Neural cell (in vitro differentiated cells): Measurements from ENCODE around the gene ISG15. TPM values are rescaled to one million over a fixed set of nuclear protein-coding genes. Genes with fewer than 3 reads are reported as not detected.

ENCODE experiments used
- H2AFZ ChIP-seq: fragments of 200-600, 300-800 bp; sonication (generic), shearing (Covaris generic); 2 replicates; pipeline ENCODE4 v1.6.0; 2014; ENCODE audit warnings: low read depth, mild to moderate bottlenecking, antibody characterized with exemption, low read length, moderate library complexity
- H3F3A ChIP-seq: fragments of 200-600 bp; shearing (Covaris generic); 2 replicates; pipeline ENCODE4 v1.6.1; 2016; ENCODE audit warnings: mild to moderate bottlenecking, moderate library complexity, mixed read lengths, antibody characterized with exemption, low read length; ENCODE audit not compliant: insufficient read depth, poor library complexity, severe bottlenecking
- H3K27ac ChIP-seq: fragments of 200-600, 300-800 bp; sonication (generic), shearing (Covaris generic); 2 replicates; pipeline ENCODE4 v1.5.1; 2014; ENCODE audit warnings: mild to moderate bottlenecking, low read length, moderate library complexity
- H3K27me3 ChIP-seq: fragments of 300-800, 200-600 bp; sonication (generic), shearing (Covaris generic); 2 replicates; pipeline ENCODE4 v1.6.0; 2014; ENCODE audit warnings: mild to moderate bottlenecking, low read depth, low read length, moderate library complexity; ENCODE audit not compliant: insufficient read depth
- H3K36me3 ChIP-seq: fragments of 300-800, 200-600 bp; sonication (generic), shearing (Covaris generic); 2 replicates; pipeline ENCODE4 v1.5.1; 2014; ENCODE audit warnings: mild to moderate bottlenecking, antibody characterized with exemption, low read length, moderate library complexity; ENCODE audit not compliant: insufficient read depth
- H3K4me2 ChIP-seq: fragments of 300-800, 200-600 bp; sonication (generic), shearing (Covaris generic); 2 replicates; pipeline ENCODE4 v1.6.0; 2014; ENCODE audit warnings: mild to moderate bottlenecking, low read length
- H3K4me3 ChIP-seq: fragments of 300-800, 200-600 bp; sonication (generic), shearing (Covaris generic); 2 replicates; pipeline ENCODE4 v1.5.1; 2014; ENCODE audit warnings: mild to moderate bottlenecking, low read length, moderate library complexity
- H3K79me2 ChIP-seq: fragments of 200-600 bp; shearing (Covaris generic); replicated peaks from 2 replicates; pipeline ENCODE4 v1.6.0; 2014; ENCODE audit warnings: mild to moderate bottlenecking, low read length, moderate library complexity; ENCODE audit not compliant: insufficient read depth
- H3K9ac ChIP-seq: fragments of 300-800, 200-600 bp; sonication (generic), shearing (Covaris generic); 2 replicates; pipeline ENCODE4 v1.6.1; 2016; ENCODE audit warnings: mild to moderate bottlenecking, low read length, mixed read lengths
- H3K9me2 ChIP-seq: fragments of 200-600 bp; shearing (Covaris generic); 2 replicates; pipeline ENCODE4 v1.6.1; 2016; ENCODE audit warnings: mild to moderate bottlenecking, low read length, mixed read lengths; ENCODE audit not compliant: insufficient read depth
- H3K9me3 ChIP-seq: fragments of 200-600, 300-800 bp; sonication (generic), shearing (Covaris generic); 2 replicates; pipeline ENCODE4 v1.6.1; 2016; ENCODE audit warnings: mild to moderate bottlenecking, mixed run types, low read length, moderate library complexity, mixed read lengths
- H4K20me1 ChIP-seq: fragments of 200-600 bp; shearing (Covaris generic); 2 replicates; pipeline ENCODE4 v1.6.1; 2016; ENCODE audit warnings: mild to moderate bottlenecking, mixed run types; ENCODE audit not compliant: insufficient read depth
- CTCF ChIP-seq: fragments of 450-650 bp; IDR thresholded peaks from 2 replicates; pipeline ENCODE4 v1.5.1; 2014; ENCODE audit warnings: antibody characterized with exemption, mild to moderate bottlenecking, moderate library complexity; ENCODE audit not compliant: poor library complexity, severe bottlenecking
- EP300 ChIP-seq: fragments of 450-650 bp; conservative IDR thresholded peaks from 2 replicates; pipeline ENCODE4 v1.6.1; 2014; ENCODE audit warnings: antibody characterized with exemption, mild to moderate bottlenecking, moderate library complexity; ENCODE audit not compliant: poor library complexity, severe bottlenecking
- EZH2 ChIP-seq: fragments of 200-600, 300-800 bp; shearing (Covaris generic), sonication (generic); IDR thresholded peaks from 2 replicates; pipeline ENCODE4 v1.6.1; 2014; ENCODE audit warnings: antibody characterized with exemption, low read length, borderline replicate concordance, mild to moderate bottlenecking; ENCODE audit not compliant: insufficient read depth, poor library complexity, severe bottlenecking
- MXI1 ChIP-seq: fragments of 450-650 bp; conservative IDR thresholded peaks from 2 replicates; pipeline ENCODE4 v1.6.1; 2014; ENCODE audit warnings: antibody characterized with exemption, mild to moderate bottlenecking; ENCODE audit not compliant: poor library complexity, severe bottlenecking
- POLR2AphosphoS5 ChIP-seq: IDR thresholded peaks from 2 replicates; pipeline ENCODE4 v1.6.1; 2012
- RAD21 ChIP-seq: fragments of 450-650 bp; conservative IDR thresholded peaks from 2 replicates; pipeline ENCODE4 v1.6.1; 2014; ENCODE audit warnings: antibody characterized with exemption, mild to moderate bottlenecking, moderate library complexity
- REST ChIP-seq: IDR thresholded peaks from 2 replicates; pipeline ENCODE4 v1.6.1; 2012; ENCODE audit warnings: borderline replicate concordance
- SMC3 ChIP-seq: fragments of 450-650 bp; conservative IDR thresholded peaks from 2 replicates; pipeline ENCODE4 v1.6.1; 2014; ENCODE audit warnings: antibody characterized with exemption, mild to moderate bottlenecking, moderate library complexity; ENCODE audit not compliant: poor library complexity
- TAF1 ChIP-seq: IDR thresholded peaks from 2 replicates; pipeline ENCODE4 v1.6.1; 2012; ENCODE audit warnings: low read depth
- polyA plus RNA-seq: library from polyadenylated mRNA; depleted of rRNA; stranded (reverse); fragments of >200 nt; gene quantifications from 2 replicates; pipeline ENCODE4 v1.2.3, GENCODE V29; 2014

ISG15 gene
- polyA plus RNA-seq, 1 donor from 2014 or later, result 8.0 TPM

GRCh38 chr1:1048765-1049164, 35.5 kb downstream of the ISG15 start:
- Histone ChIP-seq H3K4me2 (no peak overlapping the region), H3K27ac (no peak overlapping the region), H2AFZ (no peak overlapping the region), H3K79me2 (no peaks in the 10 kb centered on the region), H3K27me3 (no peaks in the 10 kb centered on the region), H3F3A (no peaks in the 10 kb centered on the region), H3K4me3 (no peak overlapping the region), H3K9me2 (no peaks in the 10 kb centered on the region), H3K36me3 (no peaks in the 10 kb centered on the region), H4K20me1 (no peaks in the 10 kb centered on the region), H3K9me3 (no peaks in the 10 kb centered on the region), H3K9ac (no peak overlapping the region)
- TF ChIP-seq EZH2 (no peak), TAF1 (no peak), SMC3 (no peak), POLR2AphosphoS5 (no peak), CTCF (no peak), MXI1 (no peak), RAD21 (no peak), REST (no peak), EP300 (no peak)

GRCh38 chr1:1049318-1050165, 36.2 kb downstream of the ISG15 start:
- no peaks in the 10 kb centered on the region for H3F3A ChIP-seq
- H4K20me1 ChIP-seq, result no peaks in the 10 kb centered on the region
- H3K4me3 ChIP-seq, result no peak overlapping the region
- H3K9me2 ChIP-seq, result no peaks in the 10 kb centered on the region
- TF ChIP-seq REST, result no peak
- no peak for TF ChIP-seq SMC3
- H2AFZ ChIP-seq, result no peak overlapping the region
- H3K27me3 ChIP-seq, result no peaks in the 10 kb centered on the region
- no peaks in the 10 kb centered on the region for H3K36me3 ChIP-seq
- H3K9me3 ChIP-seq, result no peaks in the 10 kb centered on the region
- H3K4me2 ChIP-seq, result no peak overlapping the region
- no peaks in the 10 kb centered on the region for H3K79me2 ChIP-seq
- no peak overlapping the region for H3K27ac ChIP-seq
- H3K9ac ChIP-seq, result no peak overlapping the region
